HCT116 (cell line): ENCODE data around the gene NEK6. TPM values are rescaled to one million over a fixed set of nuclear protein-coding genes. Genes with fewer than 3 reads are reported as not detected.

Experiments used
- ATAC-seq: fragments of 200-7000 bp; cut with Tn5 transposase; 2 replicates; pipeline ENCODE4 v1.9.1; 2020; ENCODE audit warnings: mild to moderate bottlenecking, moderate library complexity
- BruUV-seq: library from RNA; stranded (reverse); fragments of 400-500 nt; replicated peaks from 2 replicates; lab custom pipeline; 2021; lab: Mats Ljungman, UMichigan
- CTCF ChIA-PET: fragments of 300-600 bp; sonication (Branson Sonifier 250); formaldehyde crosslinking; loops from one replicate; lab custom pipeline; 2021; ENCODE audit warnings: antibody characterized with exemption; lab: Charles Lee
- POLR2A ChIA-PET: fragments of 300-600, 350-600 bp; sonication (Branson Sonifier 250); formaldehyde crosslinking; loops from one replicate; lab custom pipeline; 2021; ENCODE audit warnings: antibody characterized with exemption; lab: Charles Lee
- RAD21 ChIA-PET, 2 experiments: fragments of 300-600 bp; sonication (Branson Sonifier 250); formaldehyde crosslinking; loops; one replicate each; lab custom pipeline; 2023; ENCODE audit warnings: low total read pairs in 2 of 2; ENCODE audit not compliant: uncharacterized antibody in 2 of 2, unreplicated experiment in 2 of 2, low non-redundant PET in 1 of 2; lab: Charles Lee
- DNase-seq: peaks from one replicate; pipeline ENCODE4 v3.0.0-alpha.2; 2010; ENCODE audit warnings: low read depth, low spot score
- H2AFZ ChIP-seq: fragments of 200-600 bp; shearing (Covaris generic), sonication (generic); 2 replicates; pipeline ENCODE4 v1.6.1; 2017; ENCODE audit warnings: low read depth, mixed run types, mixed read lengths, antibody characterized with exemption, low read length; ENCODE audit not compliant: poor library complexity, severe bottlenecking
- H3K27ac ChIP-seq: 2 replicates; pipeline ENCODE4 v1.5.1; 2012; ENCODE audit warnings: low read depth, low read length
- H3K27me3 ChIP-seq: fragments of 200-600 bp; sonication (generic); 2 replicates; pipeline ENCODE4 v1.6.1; 2016; ENCODE audit warnings: mixed run types, low read length, mixed read lengths; ENCODE audit not compliant: insufficient read depth
- H3K36me3 ChIP-seq, 2 experiments: fragments of 200-500 bp in 1 of 2; fragments of 200-600 bp in 1 of 2; sonication (Bioruptor generic) in 1 of 2; sonication (generic) in 1 of 2; 2 replicates each; pipeline versions ENCODE4 v1.5.1 to v1.6.1; 2014 to 2016; ENCODE audit warnings: low read length in 2 of 2, inconsistent platforms in 1 of 2, mixed read lengths in 1 of 2, mixed run types in 1 of 2; ENCODE audit not compliant: insufficient read depth in 2 of 2, control insufficient read depth in 1 of 2
- H3K4me1 ChIP-seq, 2 experiments: fragments of 200-600 bp in 1 of 2; sonication (generic) in 1 of 2; 2 replicates each; pipeline versions ENCODE4 v1.5.1 to v1.6.1; 2012 to 2017; ENCODE audit warnings: low read length in 2 of 2, inconsistent platforms in 1 of 2, mild to moderate bottlenecking in 1 of 2, mixed read lengths in 1 of 2, mixed run types in 1 of 2, moderate library complexity in 1 of 2; ENCODE audit not compliant: insufficient read depth in 2 of 2, control insufficient read depth in 1 of 2
- H3K4me2 ChIP-seq: fragments of 200-600 bp; sonication (generic); 2 replicates; pipeline ENCODE4 v1.6.1; 2017; ENCODE audit warnings: mixed run types, low read length, mixed read lengths
- H3K4me3 ChIP-seq, 2 experiments: fragments of 200-600 bp in 1 of 2; sonication (generic) in 1 of 2; replicated peaks in 1 of 2; 2 replicates each; pipeline ENCODE4 v1.5.1; 2011 to 2016; ENCODE audit warnings: low read length in 2 of 2, control low read depth in 1 of 2, low read depth in 1 of 2, mild to moderate bottlenecking in 1 of 2, mixed read lengths in 1 of 2, mixed run types in 1 of 2
- H3K79me2 ChIP-seq: fragments of 200-600 bp; sonication (generic); 2 replicates; pipeline ENCODE4 v1.6.1; 2017; ENCODE audit warnings: mild to moderate bottlenecking, mixed run types, low read length, moderate library complexity, mixed read lengths; ENCODE audit not compliant: insufficient read depth
- H3K9ac ChIP-seq: fragments of 200-600 bp; sonication (generic); 2 replicates; pipeline ENCODE4 v1.6.1; 2016; ENCODE audit warnings: low read length, mixed read lengths
- H3K9me2 ChIP-seq: fragments of 200-600 bp; sonication (generic), shearing (Covaris generic); 2 replicates; pipeline ENCODE4 v1.6.1; 2017; ENCODE audit warnings: mixed run types, mild to moderate bottlenecking, moderate library complexity; ENCODE audit not compliant: insufficient read depth
- H3K9me3 ChIP-seq, 2 experiments: fragments of 200-500 bp in 1 of 2; fragments of 200-600 bp in 1 of 2; sonication (Bioruptor generic) in 1 of 2; sonication (generic) in 1 of 2; 2 replicates each; pipeline ENCODE4 v1.6.1; 2014 to 2017; ENCODE audit warnings: low read length in 2 of 2, mixed read lengths in 2 of 2, inconsistent platforms in 1 of 2, low read depth in 1 of 2, mild to moderate bottlenecking in 1 of 2, mixed run types in 1 of 2, moderate library complexity in 1 of 2; ENCODE audit not compliant: control insufficient read depth in 1 of 2, insufficient read depth in 1 of 2
- H4K20me1 ChIP-seq: fragments of 200-600 bp; sonication (generic), shearing (Covaris generic); 2 replicates; pipeline ENCODE4 v1.6.1; 2017; ENCODE audit warnings: mixed run types, mild to moderate bottlenecking, moderate library complexity; ENCODE audit not compliant: insufficient read depth
- CBX3 ChIP-seq: IDR thresholded peaks from 2 replicates; pipeline ENCODE4 v1.6.1; 2012; ENCODE audit warnings: low read depth
- CEBPB ChIP-seq: IDR thresholded peaks from 2 replicates; pipeline ENCODE4 v1.6.1; 2012; ENCODE audit warnings: low read depth
- EGR1 ChIP-seq: IDR thresholded peaks from 2 replicates; pipeline ENCODE4 v1.6.1; 2012; ENCODE audit warnings: low read depth
- EZH2 ChIP-seq: fragments of 200-600 bp; sonication (generic); IDR thresholded peaks from 2 replicates; pipeline ENCODE4 v1.6.1; 2017; ENCODE audit warnings: antibody characterized with exemption, mixed run types
- FOSL1 ChIP-seq: IDR thresholded peaks from 2 replicates; pipeline ENCODE4 v1.6.1; 2012; ENCODE audit warnings: low read depth
- JUND ChIP-seq: IDR thresholded peaks from 2 replicates; pipeline ENCODE4 v1.6.1; 2012
- MAX ChIP-seq: IDR thresholded peaks from 2 replicates; pipeline ENCODE4 v1.6.1; 2012
- POLR2A ChIP-seq: IDR thresholded peaks from 2 replicates; pipeline ENCODE4 v1.7.0; 2011; ENCODE audit warnings: borderline replicate concordance; ENCODE audit not compliant: insufficient read depth, insufficient read length; ENCODE audit errors: extremely low read depth
- POLR2AphosphoS5 ChIP-seq: IDR thresholded peaks from 2 replicates; pipeline ENCODE4 v1.6.1; 2011; ENCODE audit warnings: mild to moderate bottlenecking, low read depth, low read length, moderate library complexity
- RAD21 ChIP-seq: IDR thresholded peaks from 2 replicates; pipeline ENCODE4 v1.6.1; 2012; ENCODE audit warnings: low read depth, mild to moderate bottlenecking
- REST ChIP-seq: IDR thresholded peaks from 2 replicates; pipeline ENCODE4 v1.6.1; 2012; ENCODE audit warnings: low read depth
- SIN3A ChIP-seq: IDR thresholded peaks from 2 replicates; pipeline ENCODE4 v1.6.1; 2012; ENCODE audit warnings: low read depth
- SP1 ChIP-seq: IDR thresholded peaks from 2 replicates; pipeline ENCODE4 v1.6.1; 2012; ENCODE audit warnings: low read depth
- SRF ChIP-seq: IDR thresholded peaks from 2 replicates; pipeline ENCODE4 v1.6.1; 2012; ENCODE audit warnings: low read depth
- TCF7L2 ChIP-seq: IDR thresholded peaks from 2 replicates; pipeline ENCODE4 v1.7.0; 2011; ENCODE audit warnings: borderline replicate concordance, inconsistent platforms; ENCODE audit not compliant: insufficient read depth, insufficient read length; ENCODE audit errors: extremely low read depth
- YY1 ChIP-seq: IDR thresholded peaks from 2 replicates; pipeline ENCODE4 v1.6.1; 2011; ENCODE audit warnings: low read length, low read depth, moderate library complexity, mild to moderate bottlenecking; ENCODE audit not compliant: insufficient replicate concordance; ENCODE audit errors: extremely low read depth
- ZNF274 ChIP-seq: fragments of 200-500 bp; sonication (Bioruptor generic); IDR thresholded peaks from 2 replicates; pipeline ENCODE4 v1.6.1; 2014; ENCODE audit warnings: mild to moderate bottlenecking, low read depth, low read length, inconsistent platforms
- intact Hi-C: fragments of 100-400 bp; cut with micrococcal nuclease; formaldehyde crosslinking; loops from 2 replicates; pipeline ENCODE4 v1.10.0; 2022
- total RNA-seq: library from RNA; stranded (reverse); gene quantifications from one replicate; pipeline ENCODE4 v1.2.1, GENCODE V29; 2021; ENCODE audit not compliant: unreplicated experiment
- TF ChIP-seq, protein P1 (sequence below): IDR thresholded peaks from 2 replicates; pipeline ENCODE4 v1.6.1; 2011; ENCODE audit warnings: mild to moderate bottlenecking, low read length, moderate library complexity; ENCODE audit not compliant: insufficient replicate concordance; ENCODE audit errors: extremely low read depth
- TF ChIP-seq, protein P2 (sequence below), 3 experiments: fragments of 200-600 bp in 1 of 3; sonication (generic) in 1 of 3; IDR thresholded peaks in 2 of 3; conservative IDR thresholded peaks in 1 of 3; 2 replicates each; pipeline ENCODE4 v1.5.1; 2012 to 2017; ENCODE audit warnings: low read depth in 2 of 3, low read length in 2 of 3, antibody characterized with exemption in 1 of 3, borderline replicate concordance in 1 of 3, control low read depth in 1 of 3, mild to moderate bottlenecking in 1 of 3, mixed read lengths in 1 of 3, mixed run types in 1 of 3, moderate library complexity in 1 of 3; ENCODE audit not compliant: insufficient read depth in 1 of 3

Gene NEK6
- total RNA-seq, 1 experiment from 2014 or later, result 40.8 TPM

GRCh38 chr9:124399968-124400940, 142.5 kb downstream of the NEK6 start:
- Histone ChIP-seq H3K9me2 (no peaks in the 10 kb centered on the region), H3K4me1 (no peaks in the 10 kb centered on the region), H3K27me3 (no peaks in the 10 kb centered on the region), H3K79me2 (peaks cover 100% of the 10 kb centered on the region), H3K9ac (no peak overlapping the region), H3K9me3 (no peaks in the 10 kb centered on the region), H3K4me2 (no peak overlapping the region), H3K27ac (no peak overlapping the region), H4K20me1 (peaks cover 9% of the 10 kb centered on the region; the same call in 1 of the 2 replicates), H2AFZ (no peak overlapping the region), H3K36me3 (peaks cover 37 to 46% of the 10 kb centered on the region in 2 experiments), H3K4me3 (no peak overlapping the region)
- no peak for ATAC-seq
- ChIA-PET RAD21 (no interaction called here), POLR2A (interaction anchor here (1.9 kb wide), 1 partner anchor 10 kb away, joined by 5 read pairs; no protein-coding TSS in a partner anchor), CTCF (interaction anchor here (1.1 to 5.5 kb wide), 3 partner anchors 11 to 273 kb away, joined by 3 to 17 read pairs (median 4); no protein-coding TSS in a partner anchor)
- DNase-seq, result no peak
- TF ChIP-seq POLR2AphosphoS5 (no peak), FOSL1 (no peak), TCF7L2 (no peak), CEBPB (no peak), CBX3 (no peak), EGR1 (no peak), EZH2 (no peak), ZNF274 (no peak), MAX (no peak), SRF (no peak), RAD21 (no peak), REST (no peak), YY1 (no peak), SIN3A (no peak), POLR2A (no peak), SP1 (no peak), JUND (no peak)
- TF ChIP-seq, protein P1, sequence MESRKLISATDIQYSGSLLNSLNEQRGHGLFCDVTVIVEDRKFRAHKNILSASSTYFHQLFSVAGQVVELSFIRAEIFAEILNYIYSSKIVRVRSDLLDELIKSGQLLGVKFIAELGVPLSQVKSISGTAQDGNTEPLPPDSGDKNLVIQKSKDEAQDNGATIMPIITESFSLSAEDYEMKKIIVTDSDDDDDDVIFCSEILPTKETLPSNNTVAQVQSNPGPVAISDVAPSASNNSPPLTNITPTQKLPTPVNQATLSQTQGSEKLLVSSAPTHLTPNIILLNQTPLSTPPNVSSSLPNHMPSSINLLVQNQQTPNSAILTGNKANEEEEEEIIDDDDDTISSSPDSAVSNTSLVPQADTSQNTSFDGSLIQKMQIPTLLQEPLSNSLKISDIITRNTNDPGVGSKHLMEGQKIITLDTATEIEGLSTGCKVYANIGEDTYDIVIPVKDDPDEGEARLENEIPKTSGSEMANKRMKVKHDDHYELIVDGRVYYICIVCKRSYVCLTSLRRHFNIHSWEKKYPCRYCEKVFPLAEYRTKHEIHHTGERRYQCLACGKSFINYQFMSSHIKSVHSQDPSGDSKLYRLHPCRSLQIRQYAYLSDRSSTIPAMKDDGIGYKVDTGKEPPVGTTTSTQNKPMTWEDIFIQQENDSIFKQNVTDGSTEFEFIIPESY, result no peak
- TF ChIP-seq, protein P2, sequence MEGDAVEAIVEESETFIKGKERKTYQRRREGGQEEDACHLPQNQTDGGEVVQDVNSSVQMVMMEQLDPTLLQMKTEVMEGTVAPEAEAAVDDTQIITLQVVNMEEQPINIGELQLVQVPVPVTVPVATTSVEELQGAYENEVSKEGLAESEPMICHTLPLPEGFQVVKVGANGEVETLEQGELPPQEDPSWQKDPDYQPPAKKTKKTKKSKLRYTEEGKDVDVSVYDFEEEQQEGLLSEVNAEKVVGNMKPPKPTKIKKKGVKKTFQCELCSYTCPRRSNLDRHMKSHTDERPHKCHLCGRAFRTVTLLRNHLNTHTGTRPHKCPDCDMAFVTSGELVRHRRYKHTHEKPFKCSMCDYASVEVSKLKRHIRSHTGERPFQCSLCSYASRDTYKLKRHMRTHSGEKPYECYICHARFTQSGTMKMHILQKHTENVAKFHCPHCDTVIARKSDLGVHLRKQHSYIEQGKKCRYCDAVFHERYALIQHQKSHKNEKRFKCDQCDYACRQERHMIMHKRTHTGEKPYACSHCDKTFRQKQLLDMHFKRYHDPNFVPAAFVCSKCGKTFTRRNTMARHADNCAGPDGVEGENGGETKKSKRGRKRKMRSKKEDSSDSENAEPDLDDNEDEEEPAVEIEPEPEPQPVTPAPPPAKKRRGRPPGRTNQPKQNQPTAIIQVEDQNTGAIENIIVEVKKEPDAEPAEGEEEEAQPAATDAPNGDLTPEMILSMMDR (IDR thresholded peaks at IDR 0.05 in 2 of 3, conservative IDR thresholded peaks at IDR 0.05 in 1 of 3; ENCODE audit: borderline replicate concordance in 1 of 3, insufficient read depth in 1 of 3, low read depth in 2 of 3, low read length in 2 of 3), result no peak
- no TSS peak for BruUV-seq
- intact Hi-C loops, result no loop called here
